ENCODE results near the gene CREB3L2.

CREB3L2 gene

DNA sequence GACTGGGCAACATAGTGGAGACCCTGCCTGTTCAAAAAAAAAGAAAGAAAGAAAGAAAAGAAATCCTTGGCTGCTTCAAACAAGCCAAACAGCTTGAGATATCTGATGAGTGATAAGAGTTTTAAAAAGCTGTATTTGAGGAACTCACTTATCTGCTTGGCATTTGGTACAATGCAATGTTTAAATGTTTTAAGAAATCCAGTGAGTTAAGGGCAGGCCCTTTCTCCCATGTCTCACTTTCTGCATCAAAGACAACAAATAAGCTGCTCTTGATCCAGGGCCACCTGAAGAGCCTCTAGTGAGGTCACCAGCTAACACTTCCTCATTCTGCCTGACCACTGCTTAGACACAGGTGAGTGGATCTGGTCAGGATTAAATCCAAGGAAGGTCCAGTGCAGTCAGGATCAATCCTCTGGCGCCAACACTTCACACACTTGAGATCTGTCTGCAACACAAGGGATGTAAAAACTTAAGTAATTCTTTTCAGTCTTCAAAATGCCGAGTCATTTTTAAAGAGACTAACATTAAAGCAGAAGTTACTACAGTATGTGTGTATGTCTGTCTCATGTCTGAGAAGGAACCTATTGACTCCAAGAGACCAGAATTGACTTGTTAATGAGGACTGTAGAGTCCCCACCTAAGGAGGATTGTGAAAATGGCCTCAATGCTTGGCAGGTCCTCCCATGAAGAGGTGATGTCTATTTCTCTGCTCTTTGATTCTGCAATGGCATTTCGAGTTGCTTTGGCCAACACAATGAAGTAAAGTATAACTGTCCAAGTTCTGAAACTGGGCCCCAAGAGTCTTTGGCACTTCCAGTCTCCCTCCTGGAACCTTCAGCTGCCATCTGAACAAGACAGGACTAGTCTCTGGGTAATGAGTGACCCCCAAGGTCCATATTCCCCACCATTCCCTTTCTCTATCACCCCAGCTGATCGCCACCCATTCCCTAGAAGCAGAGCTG lies 43.1 kb downstream of the CREB3L2 start:
- peaks cover 1% of the 10 kb centered on the region for H3K9me3 ChIP-seq (ENCODE audit: insufficient read depth, low read depth, low read length)
- peaks cover 35 to 54% of the 10 kb centered on the region in 2 experiments for H3K4me1 ChIP-seq (ENCODE audit: control insufficient read depth in 1 of 2, insufficient read depth in 2 of 2, low read length in 2 of 2)
- H3K4ac ChIP-seq (ENCODE audit: low read depth, low read length), result peak overlapping the region; percentile 22
- peak overlapping the region; percentile 32 for H2BK5ac ChIP-seq (ENCODE audit: low read depth, low read length, poor library complexity)
- no peak overlapping the region for H3K14ac ChIP-seq (ENCODE audit: low read length)
- H3K79me2 ChIP-seq (ENCODE audit: control insufficient read depth, insufficient read depth, low read length, poor library complexity), result peaks cover 18% of the 10 kb centered on the region
- DNase-seq, result peak; percentile 76 to 88
- H3K27ac ChIP-seq (ENCODE audit: low read depth, low read length), result peak overlapping the region; percentile 56
- no peak overlapping the region for H4K8ac ChIP-seq (ENCODE audit: low read depth, low read length)
- no peak overlapping the region for H3K4me2 ChIP-seq (ENCODE audit: low read length)
- H3K27me3 ChIP-seq (ENCODE audit: insufficient read depth, low read length), result no peaks in the 10 kb centered on the region
- no peak overlapping the region for H3K23ac ChIP-seq (ENCODE audit: low read length)
- H4K91ac ChIP-seq (ENCODE audit: low read depth, low read length), result peak overlapping the region; percentile 48
- H3K36me3 ChIP-seq (ENCODE audit: control insufficient read depth in 1 of 2, insufficient read depth in 2 of 2, low read length in 2 of 2), result peaks cover 2 to 3% of the 10 kb centered on the region in 2 experiments
- H2AFZ ChIP-seq (ENCODE audit: insufficient read depth, low read length, poor library complexity), result no peak overlapping the region
- peak overlapping the region; percentile 18 for H2BK120ac ChIP-seq (ENCODE audit: insufficient read depth, low read length, poor library complexity)
- peak overlapping the region; percentile 76 for H3K18ac ChIP-seq (ENCODE audit: low read length)
- no peak overlapping the region for H2AK5ac ChIP-seq (ENCODE audit: low read length)
- H3K79me1 ChIP-seq (ENCODE audit: low read length), result peaks cover 40% of the 10 kb centered on the region
- WGBS (ENCODE audit: extremely low coverage, insufficient coverage, insufficient read length), result no CpG with 5 or more reads among the region's 4 CpGs
- H4K12ac ChIP-seq (ENCODE audit: low read depth, low read length), result no peak overlapping the region
- H2BK12ac ChIP-seq (ENCODE audit: low read length), result peak overlapping the region; percentile 29
- no peak overlapping the region for H3K9ac ChIP-seq (ENCODE audit: low read length)
- no peak overlapping the region for H3K4me3 ChIP-seq (ENCODE audit: low read depth, low read length)

DNA sequence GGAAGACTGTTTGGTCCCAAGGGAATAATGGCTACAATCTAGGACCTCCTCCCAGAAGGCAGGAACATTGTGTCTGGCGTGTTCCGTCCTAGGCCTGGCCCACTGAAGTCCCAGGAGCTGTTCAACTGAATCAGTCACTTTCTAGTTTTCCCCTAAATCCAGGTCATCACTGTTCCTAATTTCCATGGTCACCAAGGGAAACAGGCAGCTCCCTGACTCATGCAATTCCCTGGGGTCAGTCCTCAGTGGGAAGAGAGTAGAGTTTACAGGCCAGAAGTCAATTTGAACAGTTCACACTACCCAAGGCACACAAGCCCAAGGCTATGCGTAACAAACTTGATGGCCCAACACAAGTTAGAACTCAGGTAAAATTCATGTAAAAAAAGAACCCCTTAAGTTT lies 44.0 kb downstream of the CREB3L2 start:
- Histone ChIP-seq H4K91ac (ENCODE audit: low read depth, low read length) (no peak overlapping the region), H3K4ac (ENCODE audit: low read depth, low read length) (peak overlapping the region; percentile 5), H2AFZ (ENCODE audit: insufficient read depth, low read length, poor library complexity) (no peak overlapping the region), H2BK120ac (ENCODE audit: insufficient read depth, low read length, poor library complexity) (peak overlapping the region; percentile 1), H2AK5ac (ENCODE audit: low read length) (no peak overlapping the region), H2BK5ac (ENCODE audit: low read depth, low read length, poor library complexity) (peak overlapping the region; percentile 59), H3K18ac (ENCODE audit: low read length) (peak overlapping the region; percentile 43), H3K27me3 (ENCODE audit: insufficient read depth, low read length) (no peaks in the 10 kb centered on the region), H3K36me3 (ENCODE audit: control insufficient read depth in 1 of 2, insufficient read depth in 2 of 2, low read length in 2 of 2) (peaks cover 2 to 3% of the 10 kb centered on the region in 2 experiments), H3K9ac (ENCODE audit: low read length) (no peak overlapping the region), H4K12ac (ENCODE audit: low read depth, low read length) (no peak overlapping the region), H2BK12ac (ENCODE audit: low read length) (peak overlapping the region; percentile 9), H3K4me1 (ENCODE audit: control insufficient read depth in 1 of 2, insufficient read depth in 2 of 2, low read length in 2 of 2) (peaks cover 37 to 59% of the 10 kb centered on the region in 2 experiments), H3K79me2 (ENCODE audit: control insufficient read depth, insufficient read depth, low read length, poor library complexity) (peaks cover 20% of the 10 kb centered on the region), H3K4me3 (ENCODE audit: low read depth, low read length) (no peak overlapping the region), H3K27ac (ENCODE audit: low read depth, low read length) (peak overlapping the region; percentile 56), H3K23ac (ENCODE audit: low read length) (no peak overlapping the region), H4K8ac (ENCODE audit: low read depth, low read length) (peak overlapping the region; percentile 28), H3K79me1 (ENCODE audit: low read length) (peaks cover 48% of the 10 kb centered on the region), H3K14ac (ENCODE audit: low read length) (peak overlapping the region; percentile 20), H3K9me3 (ENCODE audit: insufficient read depth, low read depth, low read length) (peaks cover 1% of the 10 kb centered on the region), H3K4me2 (ENCODE audit: low read length) (no peak overlapping the region)
- peak; percentile 64 to 65 for DNase-seq
- WGBS (ENCODE audit: extremely low coverage, insufficient coverage, insufficient read length), result no CpG with 5 or more reads among the region's 3 CpGs

DNA sequence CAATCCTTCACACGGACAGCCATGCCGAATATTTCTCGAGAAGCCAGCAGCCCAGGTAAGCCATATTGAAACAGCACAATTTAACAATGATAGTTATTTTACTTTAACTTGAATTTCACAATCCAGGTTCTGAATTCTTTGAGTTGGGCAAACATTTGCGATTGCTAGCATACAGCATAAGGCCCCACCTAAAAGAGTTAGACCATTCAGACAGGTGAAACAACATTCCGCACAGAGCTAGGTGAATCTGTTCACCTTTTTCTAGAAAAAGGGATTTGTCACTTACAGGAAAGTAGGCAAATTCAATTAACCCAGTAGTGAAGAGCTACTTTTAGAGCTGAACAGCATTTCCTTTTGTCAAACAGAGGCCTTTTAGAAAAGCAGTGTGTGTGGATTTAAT lies 45.3 kb downstream of the CREB3L2 start:
- Histone ChIP-seq H2BK120ac (ENCODE audit: insufficient read depth, low read length, poor library complexity) (peak overlapping the region; percentile 37), H3K27ac (ENCODE audit: low read depth, low read length) (peak overlapping the region; percentile 56), H3K23ac (ENCODE audit: low read length) (no peak overlapping the region), H3K36me3 (ENCODE audit: control insufficient read depth in 1 of 2, insufficient read depth in 2 of 2, low read length in 2 of 2) (peaks cover 0 to 3% of the 10 kb centered on the region in 2 experiments), H3K9ac (ENCODE audit: low read length) (no peak overlapping the region), H2BK5ac (ENCODE audit: low read depth, low read length, poor library complexity) (peak overlapping the region; percentile 66), H3K79me1 (ENCODE audit: low read length) (peaks cover 46% of the 10 kb centered on the region), H3K4me2 (ENCODE audit: low read length) (no peak overlapping the region), H2BK12ac (ENCODE audit: low read length) (peak overlapping the region; percentile 74), H4K12ac (ENCODE audit: low read depth, low read length) (no peak overlapping the region), H2AK5ac (ENCODE audit: low read length) (no peak overlapping the region), H2AFZ (ENCODE audit: insufficient read depth, low read length, poor library complexity) (no peak overlapping the region), H3K27me3 (ENCODE audit: insufficient read depth, low read length) (no peaks in the 10 kb centered on the region), H3K4me1 (ENCODE audit: control insufficient read depth in 1 of 2, insufficient read depth in 2 of 2, low read length in 2 of 2) (peaks cover 40 to 56% of the 10 kb centered on the region in 2 experiments), H3K14ac (ENCODE audit: low read length) (no peak overlapping the region), H3K18ac (ENCODE audit: low read length) (no peak overlapping the region), H3K4ac (ENCODE audit: low read depth, low read length) (peak overlapping the region; percentile 98), H3K4me3 (ENCODE audit: low read depth, low read length) (no peak overlapping the region), H3K79me2 (ENCODE audit: control insufficient read depth, insufficient read depth, low read length, poor library complexity) (peaks cover 21% of the 10 kb centered on the region), H3K9me3 (ENCODE audit: insufficient read depth, low read depth, low read length) (no peaks in the 10 kb centered on the region), H4K8ac (ENCODE audit: low read depth, low read length) (peak overlapping the region; percentile 48), H4K91ac (ENCODE audit: low read depth, low read length) (peak overlapping the region; percentile 72)
- WGBS (ENCODE audit: extremely low coverage, insufficient coverage, insufficient read length), result no CpG with 5 or more reads among the region's 5 CpGs
- peak; percentile 88 to 97 for DNase-seq

DNA sequence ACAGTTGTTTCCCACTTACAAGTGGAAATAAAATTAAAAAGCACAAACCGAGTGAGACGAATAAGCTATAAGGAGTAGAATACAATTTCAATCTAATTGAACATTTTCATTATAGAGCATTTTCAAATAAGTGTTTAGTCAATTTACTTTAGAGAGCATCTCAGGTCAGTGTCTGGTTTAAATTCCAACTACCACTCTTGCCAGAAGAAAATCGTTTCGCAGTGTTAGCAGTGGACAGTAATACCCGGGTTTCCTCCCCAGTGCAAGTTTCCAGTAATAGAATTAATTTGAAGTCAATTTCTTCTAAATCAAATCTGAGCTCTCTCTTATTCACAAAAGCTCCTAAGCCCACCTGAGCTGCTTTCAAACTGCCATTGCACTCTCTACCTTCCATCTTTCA lies 45.7 kb downstream of the CREB3L2 start:
- peaks cover 17% of the 10 kb centered on the region for H3K79me2 ChIP-seq (ENCODE audit: control insufficient read depth, insufficient read depth, low read length, poor library complexity)
- H3K4me1 ChIP-seq (ENCODE audit: control insufficient read depth in 1 of 2, insufficient read depth in 2 of 2, low read length in 2 of 2), result peaks cover 37 to 53% of the 10 kb centered on the region in 2 experiments
- no peak for DNase-seq
- no CpG with 5 or more reads among the region's 5 CpGs for WGBS (ENCODE audit: extremely low coverage, insufficient coverage, insufficient read length)
- H3K4ac ChIP-seq (ENCODE audit: low read depth, low read length), result peak overlapping the region; percentile 98
- no peak overlapping the region for H3K23ac ChIP-seq (ENCODE audit: low read length)
- H2AK5ac ChIP-seq (ENCODE audit: low read length), result no peak overlapping the region
- H2BK5ac ChIP-seq (ENCODE audit: low read depth, low read length, poor library complexity), result peak overlapping the region; percentile 66
- H4K8ac ChIP-seq (ENCODE audit: low read depth, low read length), result peak overlapping the region; percentile 48
- no peak overlapping the region for H4K12ac ChIP-seq (ENCODE audit: low read depth, low read length)
- H3K27ac ChIP-seq (ENCODE audit: low read depth, low read length), result peak overlapping the region; percentile 98
- H2AFZ ChIP-seq (ENCODE audit: insufficient read depth, low read length, poor library complexity), result no peak overlapping the region
- no peak overlapping the region for H3K4me2 ChIP-seq (ENCODE audit: low read length)
- H2BK12ac ChIP-seq (ENCODE audit: low read length), result peak overlapping the region; percentile 74
- H3K9me3 ChIP-seq (ENCODE audit: insufficient read depth, low read depth, low read length), result no peaks in the 10 kb centered on the region
- peaks cover 44% of the 10 kb centered on the region for H3K79me1 ChIP-seq (ENCODE audit: low read length)
- no peak overlapping the region for H3K18ac ChIP-seq (ENCODE audit: low read length)
- peak overlapping the region; percentile 72 for H4K91ac ChIP-seq (ENCODE audit: low read depth, low read length)
- H3K27me3 ChIP-seq (ENCODE audit: insufficient read depth, low read length), result no peaks in the 10 kb centered on the region
- H3K14ac ChIP-seq (ENCODE audit: low read length), result no peak overlapping the region
- H3K36me3 ChIP-seq (ENCODE audit: control insufficient read depth in 1 of 2, insufficient read depth in 2 of 2, low read length in 2 of 2), result peaks cover 0 to 3% of the 10 kb centered on the region in 2 experiments
- peak overlapping the region; percentile 37 for H2BK120ac ChIP-seq (ENCODE audit: insufficient read depth, low read length, poor library complexity)
- no peak overlapping the region for H3K9ac ChIP-seq (ENCODE audit: low read length)
- H3K4me3 ChIP-seq (ENCODE audit: low read depth, low read length), result no peak overlapping the region
